Subcutaneous adipose tissue (tissue), 4 donors: ENCODE data around the gene ESCO1. TPM values are rescaled to one million over a fixed set of nuclear protein-coding genes. Genes with fewer than 3 reads are reported as not detected.

Experiments used
- CTCF ChIP-seq: fragments of 450-650 bp; IDR thresholded peaks from one replicate; pipeline ENCODE4 v1.5.1; 2016; ENCODE audit warnings: low read depth, mild to moderate bottlenecking, control low read depth, antibody characterized with exemption, moderate library complexity
- total RNA-seq, 4 donors: library from RNA; depleted of rRNA; stranded (reverse); fragments of >200 nt; gene quantifications; one replicate each; pipeline ENCODE4 v1.1.0, GENCODE V29; 2016

The ESCO1 gene
- total RNA-seq, 4 donors from 2014 or later: 12.3 to 20.3 (median 17.7) TPM

- no peak for TF ChIP-seq CTCF
These were observed 2.9 kb downstream of the ESCO1 start for GRCh38 chr18:21597620-21598019.

GRCh38 chr18:21593540-21594257 is 6.8 kb downstream of the ESCO1 start:
- TF ChIP-seq CTCF: no peak

GRCh38 chr18:21584391-21584790 is 16.1 kb downstream of the ESCO1 start:
- no peak for TF ChIP-seq CTCF

- TF ChIP-seq CTCF: no peak
These were observed 24.8 kb downstream of the ESCO1 start for GRCh38 chr18:21575656-21576055.

- TF ChIP-seq CTCF: no peak
These were observed 28.7 kb downstream of the ESCO1 start for GRCh38 chr18:21571772-21572171.

- no peak for TF ChIP-seq CTCF
These were observed 41.3 kb downstream of the ESCO1 start for GRCh38 chr18:21559195-21559594.

GRCh38 chr18:21557607-21558253 is 42.8 kb downstream of the ESCO1 start:
- TF ChIP-seq CTCF: no peak
